K562 (cell line): ENCODE data around the gene COPG2. TPM values are rescaled to one million over a fixed set of nuclear protein-coding genes. Genes with fewer than 3 reads are reported as not detected.

ENCODE experiments used
- ATAC-seq: fragments of 200-7000 bp; cut with Tn5 transposase; 3 replicates; pipeline ENCODE4 v1.9.1; 2020; ENCODE audit warnings: moderate library complexity
- BruUV-seq: library from RNA; stranded (reverse); fragments of 400-500 nt; replicated peaks from 2 replicates; lab custom pipeline; 2021; lab: Mats Ljungman, UMichigan
- CTCF ChIA-PET: fragments of 300-600 bp; formaldehyde crosslinking; extraction: SDS; loops from one replicate; lab custom pipeline; 2021; ENCODE audit warnings: low intra/inter-chr PET ratio; lab: Yijun Ruan, JAX
- POLR2A ChIA-PET: fragments of 300-600, 350-650 bp; sonication (Branson Sonifier 250); formaldehyde crosslinking; extraction: SDS; loops from one replicate; lab custom pipeline; 2021; ENCODE audit warnings: antibody characterized with exemption, inconsistent platforms; lab: Yijun Ruan, JAX
- DNase-seq, 4 experiments: peaks; one replicate each; pipeline versions ENCODE4 v3.0.0 to v3.0.0-alpha.2; 2011 to 2018; ENCODE audit warnings: low spot score in 3 of 4, mixed read lengths in 3 of 4; ENCODE audit errors: extremely low read depth in 1 of 4
- FAIRE-seq: peaks from 2 replicates; lab custom pipeline; 2011; peaks lifted over from hg19 to GRCh38; lab: Jason Lieb, UNC
- H2AFZ ChIP-seq: 2 replicates; pipeline ENCODE4 v1.6.0; 2011; ENCODE audit warnings: low read depth, low read length, control low read depth, inconsistent platforms
- H3K27ac ChIP-seq: fragments of 200-600 bp; 3 replicates; pipeline ENCODE4 v1.8.0; 2011; ENCODE audit warnings: low read depth, mild to moderate bottlenecking, control low read depth, inconsistent platforms, low read length, moderate library complexity, mixed read lengths; ENCODE audit errors: extremely low read depth
- H3K27me3 ChIP-seq, 2 experiments: fragments of 300-600 bp in 1 of 2; 2 replicates in 1 of 2; 3 replicates in 1 of 2; pipeline versions ENCODE4 v1.6.0 to v1.8.0; 2011; ENCODE audit warnings: inconsistent platforms in 2 of 2, low read length in 2 of 2, mild to moderate bottlenecking in 1 of 2, mixed read lengths in 1 of 2, moderate library complexity in 1 of 2; ENCODE audit not compliant: control insufficient read depth in 2 of 2, insufficient read depth in 2 of 2
- H3K36me3 ChIP-seq: fragments of 300-600 bp; 3 replicates; pipeline ENCODE4 v1.8.0; 2011; ENCODE audit warnings: mild to moderate bottlenecking, low read length, inconsistent platforms; ENCODE audit not compliant: control insufficient read depth, insufficient read depth
- H3K4me1 ChIP-seq, 2 experiments: fragments of 200-600 bp in 1 of 2; replicated peaks in 1 of 2; 2 replicates in 1 of 2; 3 replicates in 1 of 2; pipeline versions ENCODE4 v1.5.1 to v1.8.0; 2011; ENCODE audit warnings: inconsistent platforms in 2 of 2, low read length in 2 of 2, mild to moderate bottlenecking in 1 of 2, mixed read lengths in 1 of 2, moderate library complexity in 1 of 2; ENCODE audit not compliant: control insufficient read depth in 2 of 2, insufficient read depth in 2 of 2
- H3K4me2 ChIP-seq: 2 replicates; pipeline ENCODE4 v1.6.1; 2011; ENCODE audit warnings: low read length, control low read depth, inconsistent platforms, mixed read lengths; ENCODE audit not compliant: insufficient read depth
- H3K4me3 ChIP-seq: fragments of 200-600 bp; sonication (generic), shearing (Covaris generic); 2 replicates; pipeline ENCODE4 v1.5.1; 2016; ENCODE audit warnings: control low read depth, inconsistent platforms
- H3K79me2 ChIP-seq: fragments of 200-600 bp; 3 replicates; pipeline ENCODE4 v1.8.0; 2011; ENCODE audit warnings: low read length, inconsistent platforms; ENCODE audit not compliant: control insufficient read depth, insufficient read depth
- H3K9ac ChIP-seq, 2 experiments: 2 replicates each; pipeline versions ENCODE4 v1.6.0 to v1.6.1; 2011; ENCODE audit warnings: low read depth in 2 of 2, low read length in 2 of 2, control low read depth in 1 of 2, inconsistent platforms in 1 of 2, mild to moderate bottlenecking in 1 of 2, mixed read lengths in 1 of 2; ENCODE audit not compliant: insufficient read depth in 1 of 2
- H3K9me1 ChIP-seq: one replicate; pipeline ENCODE4 v1.6.0; 2011; ENCODE audit warnings: inconsistent platforms, mild to moderate bottlenecking, low read length, moderate library complexity; ENCODE audit not compliant: control insufficient read depth, insufficient read depth
- H3K9me3 ChIP-seq: replicated peaks from 2 replicates; pipeline ENCODE4 v1.5.1; 2011; ENCODE audit warnings: low read depth, low read length, inconsistent platforms; ENCODE audit not compliant: control insufficient read depth, insufficient read depth
- H4K20me1 ChIP-seq: replicated peaks from 2 replicates; pipeline ENCODE4 v1.6.1; 2011; ENCODE audit warnings: low read length, inconsistent platforms, mixed read lengths; ENCODE audit not compliant: control insufficient read depth, insufficient read depth
- ADNP ChIP-seq: fragments of 200-800 bp; sonication (Bioruptor generic); IDR thresholded peaks from 2 replicates; pipeline ENCODE4 v1.6.1; 2016; ENCODE audit warnings: missing genetic modification characterization, missing compliant biosample characterization
- CBFA2T3 ChIP-seq: fragments of 450-650 bp; IDR thresholded peaks from 2 replicates; pipeline ENCODE4 v1.6.1; 2017
- HDAC6 ChIP-seq: IDR thresholded peaks from 2 replicates; pipeline ENCODE4 v1.6.1; 2012; ENCODE audit warnings: low read depth, mild to moderate bottlenecking, control low read depth, inconsistent platforms, low read length, moderate library complexity
- PML ChIP-seq: IDR thresholded peaks from 2 replicates; pipeline ENCODE4 v1.6.1; 2012; ENCODE audit warnings: low read length, inconsistent platforms
- PTBP1 ChIP-seq: fragments of 200-400 bp; formaldehyde crosslinking; IDR thresholded peaks from 2 replicates; pipeline ENCODE4 v1.6.1; 2017; ENCODE audit warnings: low read depth, low read length
- PTRF ChIP-seq: fragments of 450-650 bp; IDR thresholded peaks from 2 replicates; pipeline ENCODE4 v1.6.1; 2016; ENCODE audit warnings: mild to moderate bottlenecking, missing genetic modification characterization, missing compliant biosample characterization
- RB1 ChIP-seq: fragments of 450-650 bp; IDR thresholded peaks from 2 replicates; pipeline ENCODE4 v1.6.1; 2017; ENCODE audit warnings: low read depth, mild to moderate bottlenecking
- SNAPC5 ChIP-seq: fragments of 250-450 bp; sonication (Bioruptor Pico); IDR thresholded peaks from 2 replicates; pipeline ENCODE4 v1.8.0; 2021; ENCODE audit warnings: moderate library complexity, mild to moderate bottlenecking, inconsistent platforms
- TCFL5 ChIP-seq: fragments of 250-450 bp; sonication (Bioruptor Pico); conservative IDR thresholded peaks from 2 replicates; pipeline ENCODE4 v1.6.1; 2021; ENCODE audit warnings: mild to moderate bottlenecking, moderate library complexity, matching md5 sums
- THRB ChIP-seq: fragments of 450-650 bp; formaldehyde crosslinking; conservative IDR thresholded peaks from 2 replicates; pipeline ENCODE4 v1.4.0; 2022; ENCODE audit warnings: mild to moderate bottlenecking, missing genetic modification characterization
- USF2 ChIP-seq: sonication (generic); formaldehyde crosslinking; IDR thresholded peaks from 2 replicates; pipeline ENCODE4 v1.5.0; 2020; ENCODE audit warnings: missing genetic modification reagents
- ZFP30 ChIP-seq: fragments of 250-450 bp; sonication (Bioruptor Pico); IDR thresholded peaks from 2 replicates; pipeline ENCODE4 v1.8.0; 2022; ENCODE audit warnings: moderate library complexity, mild to moderate bottlenecking, inconsistent platforms, borderline replicate concordance
- ZNF121 ChIP-seq: sonication (generic); formaldehyde crosslinking; conservative IDR thresholded peaks from 2 replicates; pipeline ENCODE4 v1.8.0; 2022; ENCODE audit warnings: missing genetic modification reagents
- ZNF511 ChIP-seq: sonication (generic); formaldehyde crosslinking; IDR thresholded peaks from 2 replicates; pipeline ENCODE4 v1.8.0; 2022; ENCODE audit warnings: mild to moderate bottlenecking, missing genetic modification reagents
- ZNF77 ChIP-seq: fragments of 250-450 bp; sonication (Bioruptor Pico); IDR thresholded peaks from 2 replicates; pipeline ENCODE4 v1.5.0; 2020
- WGBS: fragments of 100-300 bp; shearing (Covaris generic); methylation state at CpG from one replicate; pipeline ENCODE4 v1.1.6; 2016; ENCODE audit warnings: low coverage, mixed read lengths; ENCODE audit not compliant: insufficient coverage; ENCODE audit errors: missing lambda C conversion rate; 5-methylcytosine and 5-hydroxymethylcytosine counted together
- in situ Hi-C: fragments of 300-500 bp; cut with MboI; formaldehyde crosslinking; loops from 4 replicates; pipeline ENCODE4 v1.15.0; 2018; ENCODE audit warnings: inconsistent platforms, mixed read lengths
- intact Hi-C: fragments of 100-400 bp; cut with micrococcal nuclease; formaldehyde crosslinking; loops from 2 replicates; pipeline ENCODE4 v1.14.2; 2022
- polyA plus RNA-seq, 8 experiments: library from polyadenylated mRNA; depleted of rRNA in 4 of 8; stranded (reverse) in 5 of 8; unstranded in 3 of 8; fragments of >200 nt; fragmentation: Nextera tagmentation in 2 of 8; fragmentation: Illumina TruSeq in 1 of 8; extraction: Ambion mirVana in 2 of 8; extraction: Trizol in 1 of 8; gene quantifications; 2 replicates each; pipeline versions ENCODE4 v1.2.1 to v1.2.3, GENCODE V29; 2011 to 2014; ENCODE audit warnings: inconsistent platforms in 1 of 8, missing spikeins in 1 of 8
- total RNA-seq, 7 experiments: library from RNA; depleted of rRNA in 6 of 7; stranded (reverse); fragments of >200 nt in 6 of 7; fragmentation: Illumina TruSeq in 2 of 7; extraction: Trizol in 2 of 7; gene quantifications; 2 replicates each; pipeline versions ENCODE4 v1.2.1 to v1.2.3, GENCODE V29; 2011 to 2021; ENCODE audit warnings: low replicate concordance in 1 of 7

The COPG2 gene
- total and polyA plus RNA-seq, 9 of the 15 experiments (the other 6 are each of a cell fraction or from before 2014, with no cell fraction given): 6.6 to 104 (median 32.5) TPM

GRCh38 chr7:130654850-130655249 is 13.7 kb downstream of the COPG2 start:
- no peak for DNase-seq
- intact Hi-C loops: no loop called here
- no peaks in the 10 kb centered on the region for H3K9me1 ChIP-seq
- ChIA-PET CTCF (no interaction called here), POLR2A (interaction anchor here (0.6 kb wide), 1 partner anchor 1498 kb away, joined by 3 read pairs; no protein-coding TSS in a partner anchor)
- H2AFZ ChIP-seq: no peak overlapping the region
- no peak for ATAC-seq
- H4K20me1 ChIP-seq: no peaks in the 10 kb centered on the region
- no peaks in the 10 kb centered on the region for H3K27me3 ChIP-seq
- H3K4me3 ChIP-seq: no peak overlapping the region
- H3K27ac ChIP-seq: no peak overlapping the region
- no peak overlapping the region for H3K4me2 ChIP-seq
- BruUV-seq: no TSS peak
- in situ Hi-C loops: no loop called here
- H3K79me2 ChIP-seq: no peaks in the 10 kb centered on the region
- no peaks in the 10 kb centered on the region for H3K4me1 ChIP-seq
- H3K36me3 ChIP-seq: peaks cover 19% of the 10 kb centered on the region; the same call in 2 of the 3 replicates
- 75% methylated on average over 1 of the region's 1 CpG for WGBS
- TF ChIP-seq PTRF (tag) (no peak), CBFA2T3 (no peak), PML (no peak), PTBP1 (no peak)
- no peak overlapping the region for H3K9ac ChIP-seq
- no peaks in the 10 kb centered on the region for H3K9me3 ChIP-seq
- FAIRE-seq: no peak

GRCh38 chr7:130650611-130651120 is 17.9 kb downstream of the COPG2 start:
- Histone ChIP-seq H4K20me1 (no peaks in the 10 kb centered on the region), H3K9ac (no peak overlapping the region), H2AFZ (no peak overlapping the region), H3K9me1 (no peaks in the 10 kb centered on the region), H3K4me3 (no peak overlapping the region), H3K36me3 (peaks cover 16% of the 10 kb centered on the region; the same call in 2 of the 3 replicates), H3K4me2 (no peak overlapping the region), H3K4me1 (no peaks in the 10 kb centered on the region), H3K79me2 (no peaks in the 10 kb centered on the region), H3K9me3 (no peaks in the 10 kb centered on the region), H3K27me3 (no peaks in the 10 kb centered on the region), H3K27ac (no peak overlapping the region)
- in situ Hi-C loops: no loop called here
- intact Hi-C loops: no loop called here
- POLR2A ChIA-PET: no interaction called here
- no TSS peak for BruUV-seq
- WGBS: 82% methylated on average over 1 of the region's 1 CpG
- CTCF ChIA-PET: no interaction called here
- ATAC-seq: no peak
- FAIRE-seq: no peak
- DNase-seq: no peak
- no peak for TF ChIP-seq ZNF77 (CRISPR knock-in tag)
- no peak for TF ChIP-seq THRB (CRISPR knock-in tag)
- no peak for TF ChIP-seq ZNF121 (CRISPR knock-in tag)
- TF ChIP-seq ZFP30 (CRISPR knock-in tag): no peak
- no peak for TF ChIP-seq HDAC6
- no peak for TF ChIP-seq USF2 (CRISPR knock-in tag)
- no peak for TF ChIP-seq TCFL5
- TF ChIP-seq ZNF511 (CRISPR knock-in tag): no peak
- no peak for TF ChIP-seq SNAPC5 (CRISPR knock-in tag)
- TF ChIP-seq ADNP: no peak
- TF ChIP-seq PTRF (tag): no peak
- TF ChIP-seq RB1: no peak
